ENCODE data around the gene TMEM63B. TPM values are rescaled to one million over a fixed set of nuclear protein-coding genes. Genes with fewer than 3 reads are reported as not detected.

TMEM63B gene
- total RNA-seq, 2 donors from 2014 or later: 50.9 to 113 TPM

GRCh38 chr6:44131892-44132291, 4.5 kb downstream of the TMEM63B start:
- Histone ChIP-seq H3K36me3 (no peaks in the 10 kb centered on the region), H3K4me1 (replicated peaks) (peaks cover 15% of the 10 kb centered on the region), H3K4me3 (no peak overlapping the region), H3K27me3 (replicated peaks; ENCODE audit: insufficient read depth) (no peaks in the 10 kb centered on the region), H3K9me3 (no peaks in the 10 kb centered on the region), H3K27ac (no peak overlapping the region)
- intact Hi-C loops (cut with DNase I): no loop called here
- TF ChIP-seq POLR2A (IDR thresholded peaks at IDR 0.05) (peak; percentile 16), POLR2AphosphoS5 (IDR thresholded peaks at IDR 0.05) (peak; percentile 36), CTCF (IDR thresholded peaks at IDR 0.05) (no peak)
- WGBS: 67% methylated on average over 2 of the region's 2 CpGs
- peak; percentile 51 for DNase-seq (ENCODE audit: low spot score)

DNA sequence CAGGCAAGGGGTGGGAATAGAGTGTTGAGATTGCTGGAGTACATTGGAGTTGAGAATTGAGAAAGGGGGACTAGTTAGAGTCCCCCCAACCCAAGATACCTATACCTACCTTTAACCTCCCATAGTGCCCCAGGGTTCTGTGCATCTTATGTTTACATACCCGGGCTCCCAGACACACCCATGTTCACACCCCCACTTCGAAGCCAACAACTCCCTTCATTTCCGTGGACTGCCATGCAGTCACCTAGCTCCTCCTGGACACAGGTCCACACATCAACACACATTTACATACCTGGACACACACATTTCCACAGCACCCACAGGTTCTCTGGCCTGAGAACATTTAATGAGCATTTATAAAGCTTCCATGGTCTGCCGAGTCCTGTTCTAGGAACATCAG, 5.1 kb downstream of the TMEM63B start:
- WGBS: 54% methylated on average over 4 of the region's 4 CpGs

DNA sequence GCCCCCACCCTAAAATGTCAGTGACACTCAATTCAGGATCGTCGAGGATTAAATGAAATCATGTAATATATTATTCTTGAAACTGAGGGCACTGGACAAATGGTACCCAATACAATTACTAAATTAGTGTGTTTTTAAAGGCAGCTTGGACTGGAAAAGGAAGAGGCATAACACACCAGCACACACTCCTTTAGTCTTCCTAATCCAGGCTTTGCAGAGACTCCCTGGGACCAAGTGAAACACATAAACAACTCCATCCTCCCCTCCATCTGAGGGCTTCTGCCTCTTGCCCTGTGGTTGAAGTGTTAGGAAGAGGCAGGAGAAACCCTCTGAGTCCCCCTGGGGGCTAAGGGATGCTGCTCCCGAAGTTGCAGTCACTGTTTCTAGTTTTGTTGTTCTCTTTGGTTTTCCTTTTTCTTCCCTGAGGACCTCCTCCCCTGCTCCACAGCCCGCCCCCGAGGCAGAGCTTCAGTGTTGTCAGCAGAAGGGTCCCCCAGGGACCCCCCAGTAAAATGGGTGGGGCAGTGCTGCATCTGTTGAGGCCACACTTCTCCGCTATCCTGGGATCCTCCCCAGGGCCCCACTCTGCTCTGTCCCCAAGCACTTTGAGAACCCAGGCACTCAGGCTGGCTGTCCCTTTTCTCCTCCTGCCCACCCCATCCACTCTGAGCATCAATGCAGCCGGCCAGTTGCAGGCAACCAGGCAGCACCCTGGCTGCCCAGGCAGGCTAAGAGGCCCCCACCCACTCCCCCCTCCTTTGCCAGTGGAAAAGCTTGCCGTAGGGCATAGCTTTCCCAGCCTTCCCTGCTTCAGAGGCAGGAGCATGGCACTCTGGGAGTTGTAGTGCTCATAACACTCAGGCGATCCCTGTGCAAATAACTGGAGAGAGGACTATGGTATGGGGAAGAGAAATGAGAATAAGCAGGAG, 5.9 kb downstream of the TMEM63B start:
- no peak overlapping the region for H3K4me3 ChIP-seq
- intact Hi-C loops (cut with DNase I): no loop called here
- peaks cover 15% of the 10 kb centered on the region for H3K4me1 ChIP-seq (replicated peaks)
- peak; percentile 55 for TF ChIP-seq POLR2AphosphoS5 (IDR thresholded peaks at IDR 0.05)
- TF ChIP-seq CTCF (IDR thresholded peaks at IDR 0.05): no peak
- WGBS: 38% methylated on average over 9 of the region's 9 CpGs
- no peaks in the 10 kb centered on the region for H3K9me3 ChIP-seq
- peak; percentile 52 for DNase-seq (ENCODE audit: low spot score)
- H3K27ac ChIP-seq: no peak overlapping the region
- H3K27me3 ChIP-seq (replicated peaks; ENCODE audit: insufficient read depth): no peaks in the 10 kb centered on the region
- no peaks in the 10 kb centered on the region for H3K36me3 ChIP-seq

More for the DNA sequence above, 5.1 kb downstream of the TMEM63B start:
- Histone ChIP-seq H3K4me1 (replicated peaks) (peaks cover 15% of the 10 kb centered on the region), H3K9me3 (no peaks in the 10 kb centered on the region), H3K27ac (no peak overlapping the region), H3K27me3 (replicated peaks; ENCODE audit: insufficient read depth) (no peaks in the 10 kb centered on the region), H3K36me3 (no peaks in the 10 kb centered on the region), H3K4me3 (no peak overlapping the region)
- intact Hi-C loops (cut with DNase I): no loop called here
- no peak for DNase-seq (ENCODE audit: low spot score)
- TF ChIP-seq POLR2AphosphoS5 (IDR thresholded peaks at IDR 0.05) (no peak), POLR2A (IDR thresholded peaks at IDR 0.05) (no peak), CTCF (IDR thresholded peaks at IDR 0.05) (no peak)

GRCh38 chr6:44133981-44134711, 6.8 kb downstream of the TMEM63B start:
- Histone ChIP-seq H3K36me3 (no peaks in the 10 kb centered on the region), H3K27me3 (replicated peaks; ENCODE audit: insufficient read depth) (no peaks in the 10 kb centered on the region), H3K27ac (no peak overlapping the region), H3K9me3 (no peaks in the 10 kb centered on the region), H3K4me3 (no peak overlapping the region), H3K4me1 (replicated peaks) (peaks cover 15% of the 10 kb centered on the region)
- WGBS: 81% methylated on average over 12 of the region's 12 CpGs
- no peak for DNase-seq (ENCODE audit: low spot score)
- intact Hi-C loops (cut with DNase I): no loop called here
- TF ChIP-seq CTCF (IDR thresholded peaks at IDR 0.05) (no peak), POLR2AphosphoS5 (IDR thresholded peaks at IDR 0.05) (no peak), POLR2A (IDR thresholded peaks at IDR 0.05) (no peak)

Data from prostate gland (tissue), 2 donors.